ENCODE results near the gene TCF25.

GRCh38 chr16:89924925-89925307, 51.5 kb downstream of the TCF25 start:
- TF ChIP-seq TAF1 (IDR thresholded peaks at IDR 0.05; ENCODE audit: borderline replicate concordance, low read depth, low read length) (no peak), POLR2A (IDR thresholded peaks at IDR 0.05; ENCODE audit: low read depth, low read length) (no peak)
